HepG2 (cell line): ENCODE results near the gene C5. TPM values are rescaled to one million over a fixed set of nuclear protein-coding genes. Genes with fewer than 3 reads are reported as not detected.

ENCODE experiments used
- ATF7 ChIP-seq, 2 experiments: fragments of 450-650 bp in 1 of 2; sonication (generic) in 1 of 2; formaldehyde crosslinking in 1 of 2; IDR thresholded peaks; 2 replicates each; pipeline versions ENCODE4 v1.4.0 to v1.6.1; 2016 to 2020; ENCODE audit warnings: antibody characterized with exemption in 1 of 2, mild to moderate bottlenecking in 1 of 2, missing genetic modification reagents in 1 of 2
- GATAD2A ChIP-seq: IDR thresholded peaks from 2 replicates; pipeline ENCODE4 v1.6.1; 2016
- IRX3 ChIP-seq: sonication (generic); formaldehyde crosslinking; IDR thresholded peaks from 2 replicates; pipeline ENCODE4 v1.8.1; 2023; ENCODE audit warnings: mild to moderate bottlenecking, low read depth, missing genetic modification reagents, borderline replicate concordance
- KLF15 ChIP-seq: sonication (generic); formaldehyde crosslinking; IDR thresholded peaks from 2 replicates; pipeline ENCODE4 v1.8.1; 2023; ENCODE audit warnings: borderline replicate concordance, mild to moderate bottlenecking, inconsistent platforms, missing genetic modification reagents, mixed read lengths
- LCORL ChIP-seq, 2 experiments: fragments of 450-650 bp in 1 of 2; sonication (generic) in 1 of 2; formaldehyde crosslinking in 1 of 2; IDR thresholded peaks; 2 replicates each; pipeline versions ENCODE4 v1.5.0 to v1.6.1; 2017 to 2020; ENCODE audit warnings: antibody characterized with exemption in 1 of 2, missing genetic modification reagents in 1 of 2
- MEIS2 ChIP-seq: sonication (generic); formaldehyde crosslinking; IDR thresholded peaks from 2 replicates; pipeline ENCODE4 v1.9.0; 2021; ENCODE audit warnings: mild to moderate bottlenecking, missing genetic modification reagents
- MYC ChIP-seq: sonication (generic); formaldehyde crosslinking; IDR thresholded peaks from 2 replicates; pipeline ENCODE4 v1.9.0; 2021; ENCODE audit warnings: missing genetic modification reagents, borderline replicate concordance
- MZF1 ChIP-seq: sonication (generic); formaldehyde crosslinking; IDR thresholded peaks from 2 replicates; pipeline ENCODE4 v1.8.1; 2023; ENCODE audit warnings: mild to moderate bottlenecking, missing genetic modification reagents, borderline replicate concordance
- NFRKB ChIP-seq: fragments of 450-650 bp; IDR thresholded peaks from 2 replicates; pipeline ENCODE4 v1.6.1; 2017
- RELA ChIP-seq: sonication (generic); formaldehyde crosslinking; IDR thresholded peaks from 2 replicates; pipeline ENCODE4 v1.4.0; 2020; ENCODE audit warnings: missing genetic modification reagents
- REPIN1 ChIP-seq: sonication (generic); formaldehyde crosslinking; IDR thresholded peaks from 2 replicates; pipeline ENCODE4 v1.8.0; 2022; ENCODE audit warnings: missing genetic modification reagents, low read depth, mild to moderate bottlenecking, borderline replicate concordance
- SRSF4 ChIP-seq: fragments of 200-400 bp; formaldehyde crosslinking; IDR thresholded peaks from one replicate; pipeline ENCODE4 v1.6.1; 2018; ENCODE audit warnings: mild to moderate bottlenecking, low read depth, low read length, moderate library complexity; ENCODE audit not compliant: poor library complexity, severe bottlenecking
- ZFX ChIP-seq: sonication (generic); formaldehyde crosslinking; IDR thresholded peaks from 2 replicates; pipeline ENCODE4 v1.4.0; 2020; ENCODE audit warnings: mild to moderate bottlenecking, low read depth, missing genetic modification reagents, moderate library complexity
- ZNF674 ChIP-seq: sonication (generic); formaldehyde crosslinking; IDR thresholded peaks from 2 replicates; pipeline ENCODE4 v1.5.0; 2020; ENCODE audit warnings: low read depth, mild to moderate bottlenecking, missing genetic modification reagents
- polyA plus RNA-seq, 8 experiments: library from polyadenylated mRNA; depleted of rRNA in 3 of 8; stranded (reverse) in 7 of 8; unstranded in 1 of 8; fragments of >200 nt; fragmentation: Illumina TruSeq in 4 of 8; extraction: Trizol in 4 of 8; gene quantifications; 2 replicates each; pipeline versions ENCODE4 v1.2.1 to v1.2.3, GENCODE V29; 2011 to 2016; ENCODE audit warnings: low read depth in 4 of 8, missing spikeins in 1 of 8, mixed read lengths in 1 of 8; ENCODE audit not compliant: insufficient read depth in 1 of 8
- total RNA-seq, 5 experiments: library from RNA; depleted of rRNA; stranded (reverse); fragments of >200 nt; fragmentation: Illumina TruSeq; extraction: Trizol; gene quantifications; 2 replicates each; pipeline ENCODE4 v1.2.3, GENCODE V29; 2016; ENCODE audit warnings: low read depth in 1 of 5
- TF ChIP-seq, protein P1 (sequence below): sonication (generic); formaldehyde crosslinking; conservative IDR thresholded peaks from 2 replicates; pipeline ENCODE4 v1.8.0; 2022; ENCODE audit warnings: mild to moderate bottlenecking, moderate library complexity, missing genetic modification reagents
- TF ChIP-seq, protein P2 (sequence below): IDR thresholded peaks from 2 replicates; pipeline ENCODE4 v1.6.1; 2016; ENCODE audit warnings: low read depth, borderline replicate concordance
- TF ChIP-seq, protein P3 (sequence below): sonication (generic); formaldehyde crosslinking; IDR thresholded peaks from 2 replicates; pipeline ENCODE4 v1.4.0; 2020; ENCODE audit warnings: mild to moderate bottlenecking, low read depth, missing genetic modification reagents
- TF ChIP-seq, protein P4 (sequence below): sonication (generic); formaldehyde crosslinking; IDR thresholded peaks from 2 replicates; pipeline ENCODE4 v1.5.0; 2020; ENCODE audit warnings: mild to moderate bottlenecking, missing genetic modification reagents, borderline replicate concordance
- TF ChIP-seq, protein P5 (sequence below): sonication (generic); formaldehyde crosslinking; conservative IDR thresholded peaks from 2 replicates; pipeline ENCODE4 v1.8.0; 2022; ENCODE audit warnings: low read depth, missing genetic modification reagents
- TF ChIP-seq, protein P6 (sequence below): IDR thresholded peaks from 2 replicates; pipeline ENCODE4 v1.6.1; 2012; ENCODE audit warnings: low read depth, low read length, improper control_type of control experiment

The C5 gene
- total and polyA plus RNA-seq, 2 of the 13 experiments (the other 11 are each of a cell fraction or from before 2014, with no cell fraction given), result 57.6 to 192 TPM

DNA sequence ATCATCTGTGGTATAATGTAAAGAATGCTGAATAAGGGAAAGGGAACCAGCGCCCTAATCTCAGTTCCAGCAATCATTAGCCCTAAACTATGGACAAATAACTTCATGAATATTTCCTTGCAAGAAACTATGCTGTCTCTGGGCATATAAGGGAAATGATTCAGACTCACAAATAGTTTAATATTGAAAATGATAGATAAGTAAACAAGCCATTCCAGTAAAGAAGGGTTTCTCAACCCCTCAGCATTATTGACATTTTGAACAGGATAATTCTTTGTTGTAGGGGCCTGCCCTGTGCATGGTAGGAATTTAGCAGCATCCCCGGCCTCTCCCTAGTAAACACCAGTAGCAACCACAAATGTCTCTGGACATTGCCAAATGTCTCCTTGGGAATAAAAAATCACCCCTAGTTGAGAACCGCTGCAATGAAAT is 23.8 kb downstream of the C5 start (continued):
- TF ChIP-seq, protein P1, sequence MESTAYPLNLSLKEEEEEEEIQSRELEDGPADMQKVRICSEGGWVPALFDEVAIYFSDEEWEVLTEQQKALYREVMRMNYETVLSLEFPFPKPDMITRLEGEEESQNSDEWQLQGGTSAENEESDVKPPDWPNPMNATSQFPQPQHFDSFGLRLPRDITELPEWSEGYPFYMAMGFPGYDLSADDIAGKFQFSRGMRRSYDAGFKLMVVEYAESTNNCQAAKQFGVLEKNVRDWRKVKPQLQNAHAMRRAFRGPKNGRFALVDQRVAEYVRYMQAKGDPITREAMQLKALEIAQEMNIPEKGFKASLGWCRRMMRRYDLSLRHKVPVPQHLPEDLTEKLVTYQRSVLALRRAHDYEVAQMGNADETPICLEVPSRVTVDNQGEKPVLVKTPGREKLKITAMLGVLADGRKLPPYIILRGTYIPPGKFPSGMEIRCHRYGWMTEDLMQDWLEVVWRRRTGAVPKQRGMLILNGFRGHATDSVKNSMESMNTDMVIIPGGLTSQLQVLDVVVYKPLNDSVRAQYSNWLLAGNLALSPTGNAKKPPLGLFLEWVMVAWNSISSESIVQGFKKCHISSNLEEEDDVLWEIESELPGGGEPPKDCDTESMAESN (CRISPR knock-in tag), result no peak
- TF ChIP-seq LCORL (IDR thresholded peaks at IDR 0.05) (no peak), LCORL (CRISPR knock-in tag; IDR thresholded peaks at IDR 0.05) (no peak), KLF15 (CRISPR knock-in tag) (no peak), RELA (CRISPR knock-in tag) (no peak), ATF7 (IDR thresholded peaks at IDR 0.05) (no peak), ATF7 (CRISPR knock-in tag; IDR thresholded peaks at IDR 0.05) (no peak), MZF1 (CRISPR knock-in tag) (no peak), ZNF674 (no peak), GATAD2A (CRISPR knock-in tag) (peak; percentile 39; the same call in 1 of the 2 replicates), NFRKB (no peak), REPIN1 (CRISPR knock-in tag) (no peak), MEIS2 (CRISPR knock-in tag) (no peak), MYC (no peak), IRX3 (CRISPR knock-in tag) (no peak), SRSF4 (no peak), ZFX (no peak)
- TF ChIP-seq, protein P2, sequence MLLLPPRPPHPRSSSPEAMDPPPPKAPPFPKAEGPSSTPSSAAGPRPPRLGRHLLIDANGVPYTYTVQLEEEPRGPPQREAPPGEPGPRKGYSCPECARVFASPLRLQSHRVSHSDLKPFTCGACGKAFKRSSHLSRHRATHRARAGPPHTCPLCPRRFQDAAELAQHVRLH, result no peak
- TF ChIP-seq, protein P3, sequence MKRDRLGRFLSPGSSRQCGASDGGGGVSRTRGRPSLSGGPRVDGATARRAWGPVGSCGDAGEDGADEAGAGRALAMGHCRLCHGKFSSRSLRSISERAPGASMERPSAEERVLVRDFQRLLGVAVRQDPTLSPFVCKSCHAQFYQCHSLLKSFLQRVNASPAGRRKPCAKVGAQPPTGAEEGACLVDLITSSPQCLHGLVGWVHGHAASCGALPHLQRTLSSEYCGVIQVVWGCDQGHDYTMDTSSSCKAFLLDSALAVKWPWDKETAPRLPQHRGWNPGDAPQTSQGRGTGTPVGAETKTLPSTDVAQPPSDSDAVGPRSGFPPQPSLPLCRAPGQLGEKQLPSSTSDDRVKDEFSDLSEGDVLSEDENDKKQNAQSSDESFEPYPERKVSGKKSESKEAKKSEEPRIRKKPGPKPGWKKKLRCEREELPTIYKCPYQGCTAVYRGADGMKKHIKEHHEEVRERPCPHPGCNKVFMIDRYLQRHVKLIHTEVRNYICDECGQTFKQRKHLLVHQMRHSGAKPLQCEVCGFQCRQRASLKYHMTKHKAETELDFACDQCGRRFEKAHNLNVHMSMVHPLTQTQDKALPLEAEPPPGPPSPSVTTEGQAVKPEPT (CRISPR knock-in tag), result no peak
- TF ChIP-seq, protein P4, sequence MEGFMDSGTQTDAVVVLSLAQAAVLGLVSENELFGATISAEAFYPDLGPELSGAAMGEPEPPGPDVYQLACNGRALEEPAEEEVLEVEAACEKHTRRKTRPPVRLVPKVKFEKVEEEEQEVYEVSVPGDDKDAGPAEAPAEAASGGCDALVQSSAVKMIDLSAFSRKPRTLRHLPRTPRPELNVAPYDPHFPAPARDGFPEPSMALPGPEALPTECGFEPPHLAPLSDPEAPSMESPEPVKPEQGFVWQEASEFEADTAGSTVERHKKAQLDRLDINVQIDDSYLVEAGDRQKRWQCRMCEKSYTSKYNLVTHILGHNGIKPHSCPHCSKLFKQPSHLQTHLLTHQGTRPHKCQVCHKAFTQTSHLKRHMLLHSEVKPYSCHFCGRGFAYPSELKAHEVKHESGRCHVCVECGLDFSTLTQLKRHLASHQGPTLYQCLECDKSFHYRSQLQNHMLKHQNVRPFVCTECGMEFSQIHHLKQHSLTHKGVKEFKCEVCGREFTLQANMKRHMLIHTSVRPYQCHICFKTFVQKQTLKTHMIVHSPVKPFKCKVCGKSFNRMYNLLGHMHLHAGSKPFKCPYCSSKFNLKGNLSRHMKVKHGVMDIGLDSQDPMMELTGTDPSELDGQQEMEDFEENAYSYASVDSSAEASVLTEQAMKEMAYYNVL (CRISPR knock-in tag), result no peak
- TF ChIP-seq, protein P5, sequence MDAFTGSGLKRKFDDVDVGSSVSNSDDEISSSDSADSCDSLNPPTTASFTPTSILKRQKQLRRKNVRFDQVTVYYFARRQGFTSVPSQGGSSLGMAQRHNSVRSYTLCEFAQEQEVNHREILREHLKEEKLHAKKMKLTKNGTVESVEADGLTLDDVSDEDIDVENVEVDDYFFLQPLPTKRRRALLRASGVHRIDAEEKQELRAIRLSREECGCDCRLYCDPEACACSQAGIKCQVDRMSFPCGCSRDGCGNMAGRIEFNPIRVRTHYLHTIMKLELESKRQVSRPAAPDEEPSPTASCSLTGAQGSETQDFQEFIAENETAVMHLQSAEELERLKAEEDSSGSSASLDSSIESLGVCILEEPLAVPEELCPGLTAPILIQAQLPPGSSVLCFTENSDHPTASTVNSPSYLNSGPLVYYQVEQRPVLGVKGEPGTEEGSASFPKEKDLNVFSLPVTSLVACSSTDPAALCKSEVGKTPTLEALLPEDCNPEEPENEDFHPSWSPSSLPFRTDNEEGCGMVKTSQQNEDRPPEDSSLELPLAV (CRISPR knock-in tag), result no peak
- TF ChIP-seq, protein P6, sequence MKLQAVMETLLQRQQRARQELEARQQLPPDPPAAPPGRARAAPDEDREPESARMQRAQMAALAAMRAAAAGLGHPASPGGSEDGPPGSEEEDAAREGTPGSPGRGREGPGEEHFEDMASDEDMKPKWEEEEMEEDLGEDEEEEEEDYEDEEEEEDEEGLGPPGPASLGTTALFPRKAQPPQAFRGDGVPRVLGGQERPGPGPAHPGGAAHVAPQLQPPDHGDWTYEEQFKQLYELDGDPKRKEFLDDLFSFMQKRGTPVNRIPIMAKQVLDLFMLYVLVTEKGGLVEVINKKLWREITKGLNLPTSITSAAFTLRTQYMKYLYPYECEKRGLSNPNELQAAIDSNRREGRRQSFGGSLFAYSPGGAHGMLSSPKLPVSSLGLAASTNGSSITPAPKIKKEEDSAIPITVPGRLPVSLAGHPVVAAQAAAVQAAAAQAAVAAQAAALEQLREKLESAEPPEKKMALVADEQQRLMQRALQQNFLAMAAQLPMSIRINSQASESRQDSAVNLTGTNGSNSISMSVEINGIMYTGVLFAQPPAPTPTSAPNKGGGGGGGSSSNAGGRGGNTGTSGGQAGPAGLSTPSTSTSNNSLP, result 0 out of 2 replicates have a peak, but pooled peaks have one; percentile 41
